Spleen (tissue), 7 donors: Measurements from ENCODE around the gene TTLL11.

Source experiments
- POLR2A ChIP-seq, 3 donors: fragments of 450-650 bp; IDR thresholded peaks; one replicate each; pipeline ENCODE4 v1.5.1; 2017; ENCODE audit warnings: antibody characterized with exemption in 3 of 3, mild to moderate bottlenecking in 1 of 3
- POLR2AphosphoS5 ChIP-seq, 3 donors: sonication (generic); formaldehyde crosslinking; IDR thresholded peaks; one replicate each; pipeline ENCODE4 v1.5.1; 2017; ENCODE audit warnings: antibody characterized with exemption in 3 of 3
- TF ChIP-seq, protein P1 (sequence below), 11 experiments: fragments of 200-600 bp in 7 of 11; fragments of 450-650 bp in 4 of 11; sonication (generic) in 4 of 11; IDR thresholded peaks in 8 of 11; conservative IDR thresholded peaks in 3 of 11; 1 replicate in 7 of 11; 2 replicates in 4 of 11; pipeline versions ENCODE4 v1.4.0 to v1.8.0; 2016 to 2021; ENCODE audit warnings: antibody characterized with exemption in 11 of 11, inconsistent platforms in 4 of 11, mild to moderate bottlenecking in 1 of 11
- donor health status: DM: no; HTN: no; CAD: no; lungs with moderate emphysema.
- donor health status: DM: no; HTN: no; CAD: no.
- donor health status: DM: no; HTN: no; CAD: no.

- TF ChIP-seq, protein P1, sequence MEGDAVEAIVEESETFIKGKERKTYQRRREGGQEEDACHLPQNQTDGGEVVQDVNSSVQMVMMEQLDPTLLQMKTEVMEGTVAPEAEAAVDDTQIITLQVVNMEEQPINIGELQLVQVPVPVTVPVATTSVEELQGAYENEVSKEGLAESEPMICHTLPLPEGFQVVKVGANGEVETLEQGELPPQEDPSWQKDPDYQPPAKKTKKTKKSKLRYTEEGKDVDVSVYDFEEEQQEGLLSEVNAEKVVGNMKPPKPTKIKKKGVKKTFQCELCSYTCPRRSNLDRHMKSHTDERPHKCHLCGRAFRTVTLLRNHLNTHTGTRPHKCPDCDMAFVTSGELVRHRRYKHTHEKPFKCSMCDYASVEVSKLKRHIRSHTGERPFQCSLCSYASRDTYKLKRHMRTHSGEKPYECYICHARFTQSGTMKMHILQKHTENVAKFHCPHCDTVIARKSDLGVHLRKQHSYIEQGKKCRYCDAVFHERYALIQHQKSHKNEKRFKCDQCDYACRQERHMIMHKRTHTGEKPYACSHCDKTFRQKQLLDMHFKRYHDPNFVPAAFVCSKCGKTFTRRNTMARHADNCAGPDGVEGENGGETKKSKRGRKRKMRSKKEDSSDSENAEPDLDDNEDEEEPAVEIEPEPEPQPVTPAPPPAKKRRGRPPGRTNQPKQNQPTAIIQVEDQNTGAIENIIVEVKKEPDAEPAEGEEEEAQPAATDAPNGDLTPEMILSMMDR (IDR thresholded peaks at IDR 0.05 in 8 of 11, conservative IDR thresholded peaks at IDR 0.05 in 3 of 11) = no peak
- TF ChIP-seq POLR2A (IDR thresholded peaks at IDR 0.05) (no peak), POLR2AphosphoS5 (IDR thresholded peaks at IDR 0.05) (no peak)
Observed at GRCh38 chr9:121865884-121866283, 227.2 kb downstream of the TTLL11 start.
